LNCaP clone FGC (cell line): ENCODE results near the gene ARHGAP29.

ENCODE experiments used
- DNase-seq: peaks from one replicate; pipeline ENCODE4 v3.0.0-alpha.2; 2011; ENCODE audit warnings: low read depth
- H3K4me3 ChIP-seq: 2 replicates; pipeline ENCODE4 v1.5.1; 2011; ENCODE audit warnings: mild to moderate bottlenecking, low read depth, low read length, control low read depth
- CTCF ChIP-seq: IDR thresholded peaks from 2 replicates; pipeline ENCODE4 v1.5.1; 2012; ENCODE audit warnings: mild to moderate bottlenecking; ENCODE audit not compliant: control insufficient read depth, insufficient read depth; ENCODE audit errors: extremely low read depth

ARHGAP29 gene

DNA sequence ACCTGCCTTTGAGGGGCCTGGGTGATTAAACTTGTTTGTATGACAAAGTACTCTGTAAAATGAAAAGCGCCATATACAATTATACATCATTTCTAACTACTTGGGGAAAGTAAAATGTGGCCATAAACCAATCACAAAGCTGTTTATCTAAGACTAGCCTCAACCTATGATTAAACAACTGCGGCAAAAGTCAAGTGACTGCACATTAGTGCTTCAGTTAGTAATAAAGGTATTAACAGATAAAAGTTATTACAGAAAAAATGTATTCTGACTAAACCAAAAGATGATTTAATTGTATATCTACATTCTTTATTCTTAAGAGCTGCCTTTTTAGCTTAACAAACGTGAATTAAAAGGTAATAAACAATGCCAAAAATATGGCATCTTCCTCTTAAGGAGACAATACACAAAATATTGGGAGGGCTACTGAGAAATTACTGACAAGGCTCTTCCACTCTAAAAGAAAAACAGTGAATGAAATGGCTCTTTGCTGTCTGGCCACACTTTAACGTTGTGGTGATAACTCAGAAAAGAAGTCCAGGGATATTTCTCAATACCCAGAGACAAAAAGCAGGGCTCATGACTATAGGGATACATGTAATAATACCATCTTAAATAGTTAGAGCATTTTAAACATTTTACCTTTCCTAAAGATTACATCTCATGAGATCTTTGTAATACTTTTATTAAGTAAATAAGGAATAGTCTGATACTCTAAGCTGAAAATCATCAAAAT is 8.6 kb downstream of the ARHGAP29 start:
- no peak for DNase-seq
- no peak overlapping the region for H3K4me3 ChIP-seq
- TF ChIP-seq CTCF: no peak

GRCh38 chr1:94227624-94228023 is 9.8 kb downstream of the ARHGAP29 start:
- DNase-seq: no peak
- no peak overlapping the region for H3K4me3 ChIP-seq
- no peak for TF ChIP-seq CTCF

- no peak overlapping the region for H3K4me3 ChIP-seq
- TF ChIP-seq CTCF: no peak
- no peak for DNase-seq
Observed at GRCh38 chr1:94225845-94226244, 11.5 kb downstream of the ARHGAP29 start.

- no peak overlapping the region for H3K4me3 ChIP-seq
- no peak for TF ChIP-seq CTCF
- DNase-seq: no peak
Observed at GRCh38 chr1:94218332-94218731, 19.1 kb downstream of the ARHGAP29 start.

- H3K4me3 ChIP-seq: no peak overlapping the region
- DNase-seq: no peak
- TF ChIP-seq CTCF: no peak
Observed at GRCh38 chr1:94215955-94216354, 21.4 kb downstream of the ARHGAP29 start.

- H3K4me3 ChIP-seq: no peak overlapping the region
- no peak for TF ChIP-seq CTCF
- DNase-seq: no peak
Observed at GRCh38 chr1:94209982-94210381, 27.4 kb downstream of the ARHGAP29 start.

DNA sequence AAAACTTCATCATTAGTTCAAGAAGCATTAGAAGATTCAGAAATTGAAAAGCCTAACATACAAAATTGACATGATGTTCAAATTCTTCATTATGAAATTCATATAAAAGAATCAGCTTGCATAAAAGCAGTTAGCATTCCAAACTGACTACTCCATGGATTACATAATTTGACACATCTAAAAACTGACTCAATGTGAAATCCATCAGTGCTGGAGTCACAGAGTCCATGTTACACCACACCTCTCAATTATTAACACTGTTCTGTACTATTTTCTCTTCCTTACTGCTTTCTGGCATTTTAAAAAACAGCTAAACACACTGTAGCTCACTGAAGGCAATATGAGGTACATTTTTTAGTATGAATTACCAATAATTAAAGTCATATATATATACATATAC is 28.0 kb downstream of the ARHGAP29 start:
- DNase-seq: no peak
- TF ChIP-seq CTCF: no peak

More for the DNA sequence above, 28.0 kb downstream of the ARHGAP29 start:
- no peak overlapping the region for H3K4me3 ChIP-seq
